HCT116 (cell line): Measurements from ENCODE around the gene TWF2. TPM values are rescaled to one million over a fixed set of nuclear protein-coding genes. Genes with fewer than 3 reads are reported as not detected.

ENCODE experiments used
- ATAC-seq: fragments of 200-7000 bp; cut with Tn5 transposase; 2 replicates; pipeline ENCODE4 v1.9.1; 2020; ENCODE audit warnings: mild to moderate bottlenecking, moderate library complexity
- BruUV-seq: library from RNA; stranded (reverse); fragments of 400-500 nt; replicated peaks from 2 replicates; lab custom pipeline; 2021; lab: Mats Ljungman, UMichigan
- CTCF ChIA-PET: fragments of 300-600 bp; sonication (Branson Sonifier 250); formaldehyde crosslinking; loops from one replicate; lab custom pipeline; 2021; ENCODE audit warnings: antibody characterized with exemption; lab: Charles Lee
- POLR2A ChIA-PET: fragments of 300-600, 350-600 bp; sonication (Branson Sonifier 250); formaldehyde crosslinking; loops from one replicate; lab custom pipeline; 2021; ENCODE audit warnings: antibody characterized with exemption; lab: Charles Lee
- RAD21 ChIA-PET, 2 experiments: fragments of 300-600 bp; sonication (Branson Sonifier 250); formaldehyde crosslinking; loops; one replicate each; lab custom pipeline; 2023; ENCODE audit warnings: low total read pairs in 2 of 2; ENCODE audit not compliant: uncharacterized antibody in 2 of 2, unreplicated experiment in 2 of 2, low non-redundant PET in 1 of 2; lab: Charles Lee
- DNase-seq: peaks from one replicate; pipeline ENCODE4 v3.0.0-alpha.2; 2010; ENCODE audit warnings: low read depth, low spot score
- H2AFZ ChIP-seq: fragments of 200-600 bp; shearing (Covaris generic), sonication (generic); 2 replicates; pipeline ENCODE4 v1.6.1; 2017; ENCODE audit warnings: low read depth, mixed run types, mixed read lengths, antibody characterized with exemption, low read length; ENCODE audit not compliant: poor library complexity, severe bottlenecking
- H3K27ac ChIP-seq: 2 replicates; pipeline ENCODE4 v1.5.1; 2012; ENCODE audit warnings: low read depth, low read length
- H3K27me3 ChIP-seq: fragments of 200-600 bp; sonication (generic); 2 replicates; pipeline ENCODE4 v1.6.1; 2016; ENCODE audit warnings: mixed run types, low read length, mixed read lengths; ENCODE audit not compliant: insufficient read depth
- H3K36me3 ChIP-seq, 2 experiments: fragments of 200-500 bp in 1 of 2; fragments of 200-600 bp in 1 of 2; sonication (Bioruptor generic) in 1 of 2; sonication (generic) in 1 of 2; 2 replicates each; pipeline versions ENCODE4 v1.5.1 to v1.6.1; 2014 to 2016; ENCODE audit warnings: low read length in 2 of 2, inconsistent platforms in 1 of 2, mixed read lengths in 1 of 2, mixed run types in 1 of 2; ENCODE audit not compliant: insufficient read depth in 2 of 2, control insufficient read depth in 1 of 2
- H3K4me1 ChIP-seq, 2 experiments: fragments of 200-600 bp in 1 of 2; sonication (generic) in 1 of 2; 2 replicates each; pipeline versions ENCODE4 v1.5.1 to v1.6.1; 2012 to 2017; ENCODE audit warnings: low read length in 2 of 2, inconsistent platforms in 1 of 2, mild to moderate bottlenecking in 1 of 2, mixed read lengths in 1 of 2, mixed run types in 1 of 2, moderate library complexity in 1 of 2; ENCODE audit not compliant: insufficient read depth in 2 of 2, control insufficient read depth in 1 of 2
- H3K4me2 ChIP-seq: fragments of 200-600 bp; sonication (generic); 2 replicates; pipeline ENCODE4 v1.6.1; 2017; ENCODE audit warnings: mixed run types, low read length, mixed read lengths
- H3K4me3 ChIP-seq, 2 experiments: fragments of 200-600 bp in 1 of 2; sonication (generic) in 1 of 2; replicated peaks in 1 of 2; 2 replicates each; pipeline ENCODE4 v1.5.1; 2011 to 2016; ENCODE audit warnings: low read length in 2 of 2, control low read depth in 1 of 2, low read depth in 1 of 2, mild to moderate bottlenecking in 1 of 2, mixed read lengths in 1 of 2, mixed run types in 1 of 2
- H3K79me2 ChIP-seq: fragments of 200-600 bp; sonication (generic); 2 replicates; pipeline ENCODE4 v1.6.1; 2017; ENCODE audit warnings: mild to moderate bottlenecking, mixed run types, low read length, moderate library complexity, mixed read lengths; ENCODE audit not compliant: insufficient read depth
- H3K9ac ChIP-seq: fragments of 200-600 bp; sonication (generic); 2 replicates; pipeline ENCODE4 v1.6.1; 2016; ENCODE audit warnings: low read length, mixed read lengths
- H3K9me2 ChIP-seq: fragments of 200-600 bp; sonication (generic), shearing (Covaris generic); 2 replicates; pipeline ENCODE4 v1.6.1; 2017; ENCODE audit warnings: mixed run types, mild to moderate bottlenecking, moderate library complexity; ENCODE audit not compliant: insufficient read depth
- H3K9me3 ChIP-seq, 2 experiments: fragments of 200-500 bp in 1 of 2; fragments of 200-600 bp in 1 of 2; sonication (Bioruptor generic) in 1 of 2; sonication (generic) in 1 of 2; 2 replicates each; pipeline ENCODE4 v1.6.1; 2014 to 2017; ENCODE audit warnings: low read length in 2 of 2, mixed read lengths in 2 of 2, inconsistent platforms in 1 of 2, low read depth in 1 of 2, mild to moderate bottlenecking in 1 of 2, mixed run types in 1 of 2, moderate library complexity in 1 of 2; ENCODE audit not compliant: control insufficient read depth in 1 of 2, insufficient read depth in 1 of 2
- H4K20me1 ChIP-seq: fragments of 200-600 bp; sonication (generic), shearing (Covaris generic); 2 replicates; pipeline ENCODE4 v1.6.1; 2017; ENCODE audit warnings: mixed run types, mild to moderate bottlenecking, moderate library complexity; ENCODE audit not compliant: insufficient read depth
- FOSL1 ChIP-seq: IDR thresholded peaks from 2 replicates; pipeline ENCODE4 v1.6.1; 2012; ENCODE audit warnings: low read depth
- POLR2A ChIP-seq: IDR thresholded peaks from 2 replicates; pipeline ENCODE4 v1.7.0; 2011; ENCODE audit warnings: borderline replicate concordance; ENCODE audit not compliant: insufficient read depth, insufficient read length; ENCODE audit errors: extremely low read depth
- POLR2AphosphoS5 ChIP-seq: IDR thresholded peaks from 2 replicates; pipeline ENCODE4 v1.6.1; 2011; ENCODE audit warnings: mild to moderate bottlenecking, low read depth, low read length, moderate library complexity
- TCF7L2 ChIP-seq: IDR thresholded peaks from 2 replicates; pipeline ENCODE4 v1.7.0; 2011; ENCODE audit warnings: borderline replicate concordance, inconsistent platforms; ENCODE audit not compliant: insufficient read depth, insufficient read length; ENCODE audit errors: extremely low read depth
- ZFX ChIP-seq: fragments of 450-650 bp; IDR thresholded peaks from 2 replicates; pipeline ENCODE4 v1.6.1; 2017
- intact Hi-C: fragments of 100-400 bp; cut with micrococcal nuclease; formaldehyde crosslinking; loops from 2 replicates; pipeline ENCODE4 v1.10.0; 2022
- total RNA-seq: library from RNA; stranded (reverse); gene quantifications from one replicate; pipeline ENCODE4 v1.2.1, GENCODE V29; 2021; ENCODE audit not compliant: unreplicated experiment

The TWF2 gene
- total RNA-seq, 1 experiment from 2014 or later: 100 TPM

DNA sequence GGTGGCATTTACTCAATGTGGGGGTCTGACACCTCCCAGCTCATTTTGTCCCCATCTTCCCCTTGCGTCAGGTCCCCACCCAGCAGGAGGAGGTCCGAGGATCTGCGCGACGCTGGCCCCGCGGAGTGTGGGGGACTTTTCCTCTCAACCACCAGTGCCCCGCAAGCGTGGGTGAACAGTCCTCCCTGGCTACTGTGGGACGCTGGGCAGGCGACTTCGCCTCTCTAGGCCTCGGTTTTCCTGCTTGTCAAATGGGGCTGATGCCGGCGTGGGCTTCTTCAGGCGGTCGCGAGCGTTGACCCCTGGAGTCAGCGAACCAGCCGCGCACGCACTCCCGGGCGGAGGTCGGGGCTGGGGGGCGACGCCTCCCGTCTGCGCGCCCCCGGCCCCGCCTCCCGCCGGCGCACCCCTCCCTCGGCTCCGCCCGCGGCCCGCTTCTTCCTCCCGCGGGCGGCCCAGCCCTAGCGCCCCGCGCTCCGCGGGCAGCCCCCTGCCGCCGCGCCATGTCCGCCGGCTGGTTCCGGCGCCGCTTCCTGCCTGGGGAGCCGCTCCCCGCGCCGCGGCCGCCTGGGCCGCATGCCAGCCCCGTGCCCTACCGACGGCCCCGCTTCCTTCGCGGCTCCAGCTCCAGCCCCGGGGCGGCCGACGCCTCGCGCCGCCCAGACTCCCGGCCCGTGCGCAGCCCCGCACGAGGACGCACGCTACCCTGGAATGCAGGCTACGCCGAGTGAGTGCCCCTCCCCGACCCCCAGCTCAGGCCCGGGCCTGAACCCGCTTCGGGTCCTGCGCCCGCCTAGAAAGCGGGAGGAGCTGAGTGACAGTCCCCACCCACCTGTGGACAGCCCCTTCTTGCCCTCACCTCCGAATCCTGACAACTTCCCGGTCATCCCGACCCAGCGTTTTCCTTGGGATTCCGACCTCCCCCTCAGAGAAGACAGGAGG, 6.6 kb upstream of the TWF2 start, which contains the start of gene PPM1M:
Gene PPM1M (plus strand): TSS at position 438 of the 942 bp plus-strand sequence. CDS start 66 bp downstream, at position 504.
- Histone ChIP-seq H3K9ac (peak within 1 kb of the TSS; percentile 64), H3K27ac (peak within 1 kb of the TSS; percentile 59; the same call in 1 of the 2 replicates), H4K20me1 (no peaks in the 10 kb centered on the region), H3K4me2 (peak within 1 kb of the TSS; percentile 96), H3K9me3 (peaks cover 0 to 4% of the 10 kb centered on the region in 2 experiments; a peak in 1 of 4 replicates), H3K4me1 (peaks cover 26 to 39% of the 10 kb centered on the region in 2 experiments; a peak in 3 of 4 replicates), H3K79me2 (no peaks in the 10 kb centered on the region), H3K27me3 (no peaks in the 10 kb centered on the region), H3K4me3 (peak within 1 kb of the TSS; percentile 37 to 63), H3K36me3 (peaks cover 2 to 12% of the 10 kb centered on the region in 2 experiments; a peak in 2 of 4 replicates), H3K9me2 (no peaks in the 10 kb centered on the region), H2AFZ (peak within 1 kb of the TSS; percentile 85)
- CTCF ChIA-PET: no interaction called here
- DNase-seq: no peak
- no TSS peak for BruUV-seq
- RAD21 ChIA-PET: interaction anchor here in 1 of 2 experiments (0.6 kb wide), 1 partner anchor 12 kb away, joined by 4 read pairs; no protein-coding TSS in a partner anchor
- POLR2A ChIA-PET: no interaction called here
- intact Hi-C loops: no loop called here
- ATAC-seq: peak; percentile 79
- TF ChIP-seq FOSL1 (no peak), TCF7L2 (no peak), ZFX (peak; percentile 79; the same call in 1 of the 2 replicates), POLR2A (peak; percentile 70), POLR2AphosphoS5 (peak; percentile 29; the same call in 1 of the 2 replicates)
- TF ChIP-seq, all 23 proteins: peak for 3
